Activated CD4-positive, alpha-beta T cell treated with anti-CD3 and anti-CD28 coated beads for 36 hours (primary cell): ENCODE data around the gene EML6. TPM values are rescaled to one million over a fixed set of nuclear protein-coding genes. Genes with fewer than 3 reads are reported as not detected.

ENCODE experiments used
- ATAC-seq: fragments of 200-7000 bp; cut with Tn5 transposase; one replicate; pipeline ENCODE4 v1.10.0; 2021; ENCODE audit warnings: mild to moderate bottlenecking, moderate library complexity
- CTCF ChIA-PET: fragments of 350-600 bp; sonication (Branson Sonifier 250); formaldehyde crosslinking; loops from one replicate; lab custom pipeline; 2021; ENCODE audit warnings: antibody characterized with exemption; lab: Charles Lee
- POLR2A ChIA-PET: fragments of 350-600 bp; sonication (Branson Sonifier 250); formaldehyde crosslinking; loops from one replicate; lab custom pipeline; 2021; ENCODE audit warnings: antibody characterized with exemption, inconsistent platforms; lab: Charles Lee
- DNase-seq: peaks from one replicate; pipeline ENCODE4 v3.0.0-alpha.2; 2020
- H3K27ac Mint-ChIP-seq: one replicate; pipeline ENCODE4 v1.8.0; 2021; ENCODE audit warnings: mixed read lengths
- H3K27me3 Mint-ChIP-seq: one replicate; pipeline ENCODE4 v1.8.0; 2021; ENCODE audit warnings: mixed read lengths
- H3K36me3 Mint-ChIP-seq: one replicate; pipeline ENCODE4 v1.8.0; 2021; ENCODE audit warnings: low read depth, mixed read lengths
- H3K4me1 Mint-ChIP-seq: one replicate; pipeline ENCODE4 v1.8.0; 2021; ENCODE audit warnings: mixed read lengths
- H3K4me3 Mint-ChIP-seq: one replicate; pipeline ENCODE4 v1.8.0; 2021; ENCODE audit warnings: mild to moderate bottlenecking, moderate library complexity, mixed read lengths
- H3K9me3 Mint-ChIP-seq: one replicate; pipeline ENCODE4 v1.8.0; 2021; ENCODE audit warnings: low read depth, mixed read lengths
- intact Hi-C, 2 experiments: fragments of 100-400 bp; cut with DNase I in 1 of 2; cut with micrococcal nuclease in 1 of 2; formaldehyde crosslinking; loops; one replicate each; pipeline versions ENCODE4 v1.14.2 to v1.15.1; 2022 to 2024; cut with DNase I, micrococcal nuclease
- total RNA-seq, 2 experiments: library from RNA; stranded (reverse); gene quantifications; one replicate each; pipeline ENCODE4 v1.2.3, GENCODE V29; 2021

EML6 gene
- under 1 TPM; 0.16 to 0.30 TPM for total RNA-seq

DNA sequence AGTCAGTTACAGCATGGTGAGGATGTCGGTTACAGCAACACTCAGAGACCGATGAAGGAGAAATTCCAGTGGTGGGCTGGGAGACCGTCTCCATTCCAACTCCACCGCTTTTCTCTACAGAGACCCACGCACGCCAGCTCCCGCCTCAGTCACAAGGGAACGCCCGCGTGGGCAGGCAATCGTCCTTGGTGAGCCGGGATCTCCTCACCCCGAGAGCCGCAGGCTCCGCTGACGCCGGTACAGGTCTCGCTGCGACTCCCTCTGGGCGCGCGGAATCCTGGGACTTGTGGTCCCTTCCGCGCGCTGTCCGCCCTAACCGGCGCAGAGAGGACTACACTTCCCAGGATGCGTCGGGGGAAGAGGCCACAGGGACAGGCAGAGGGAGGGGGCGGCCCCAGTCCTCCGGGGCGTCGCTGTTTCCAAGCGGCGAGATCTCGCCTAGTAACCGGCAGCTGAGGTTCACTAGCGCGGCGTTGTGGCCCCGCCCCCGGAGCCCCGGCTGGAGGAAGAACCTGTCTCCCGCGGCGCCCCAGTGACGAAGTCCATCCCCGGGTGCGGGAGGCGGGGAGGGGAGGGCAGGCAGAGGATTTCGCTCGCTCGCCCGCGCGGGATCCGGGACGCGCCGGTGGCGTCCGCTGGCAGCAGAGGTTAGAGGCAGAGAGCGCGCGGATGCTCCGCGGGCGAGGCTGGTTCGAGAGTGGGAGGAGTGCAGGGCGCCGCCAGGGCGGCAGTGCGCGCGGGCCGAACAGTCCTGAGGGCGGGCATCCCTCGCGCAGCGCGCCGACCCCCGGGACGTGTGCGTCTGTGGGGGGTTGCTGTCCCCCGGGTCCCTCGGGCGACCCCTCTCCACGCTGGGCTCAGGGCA lies at the start of gene EML6:
Gene EML6, plus strand, starts transcription at position 532 of the 865 bp plus-strand sequence. CDS start 1,400 bp downstream, outside the sequence.
- intact Hi-C loops: loop anchor here (1.0 to 10.0 kb wide), 20 partner anchors 43 to 959 kb away; partner anchors contain the start of genes CLHC1 (in 2 of the 2), PPP4R3B (in 2 of the 2), RPS27A (in 2 of the 2) and RTN4 (in 2 of the 2)
- Mint-ChIP-seq H3K27ac (peak within 1 kb of the TSS; percentile 65), H3K9me3 (no peaks in the 10 kb centered on the region), H3K36me3 (no peaks in the 10 kb centered on the region), H3K4me3 (peak within 1 kb of the TSS; percentile 80), H3K4me1 (peaks cover 12% of the 10 kb centered on the region), H3K27me3 (peaks cover 44% of the 10 kb centered on the region)
- peak; percentile 99 for DNase-seq
- POLR2A ChIA-PET: interaction anchor here (1.0 to 1.3 kb wide), 2 partner anchors 8 to 327 kb away, joined by 3 read pairs; partner anchors contain the start of gene RTN4
- CTCF ChIA-PET: interaction anchor here (0.6 to 1.9 kb wide), 14 partner anchors 9 to 283 kb away, joined by 3 to 6 read pairs (median 3); no protein-coding TSS in a partner anchor
- ATAC-seq: peak; percentile 99

DNA sequence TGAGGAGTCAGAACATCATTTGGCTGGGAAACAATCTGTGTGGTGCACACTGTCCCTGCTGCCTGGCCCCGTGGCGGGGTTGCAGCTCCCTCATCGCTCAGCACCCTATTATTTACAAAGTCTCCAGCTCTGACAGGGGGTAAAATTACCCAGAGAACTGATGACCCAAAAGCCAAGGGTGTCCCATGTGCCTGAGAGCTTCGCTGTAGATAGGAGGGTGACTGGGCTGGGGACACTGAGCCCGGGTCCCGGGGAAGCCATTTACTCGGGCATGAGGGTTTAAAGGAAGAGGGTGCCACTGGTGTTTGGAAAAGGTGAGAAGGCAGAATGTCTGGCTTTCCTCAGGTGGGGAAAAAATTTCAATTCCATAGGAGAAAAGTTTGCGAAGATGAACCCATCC lies 48.2 kb upstream of the EML6 start:
- no peak for ATAC-seq
- intact Hi-C loops: no loop called here
- H3K36me3 Mint-ChIP-seq: peaks cover 7% of the 10 kb centered on the region
- no peak overlapping the region for H3K27ac Mint-ChIP-seq
- no peaks in the 10 kb centered on the region for H3K9me3 Mint-ChIP-seq
- ChIA-PET CTCF (interaction anchor here (1.0 to 9.7 kb wide), 3 partner anchors 10 to 29 kb away, joined by 3 to 88 read pairs (median 12); no protein-coding TSS in a partner anchor), POLR2A (no interaction called here)
- no peak for DNase-seq
- no peak overlapping the region for H3K4me3 Mint-ChIP-seq
- H3K27me3 Mint-ChIP-seq: peaks cover 45% of the 10 kb centered on the region
- peaks cover 19% of the 10 kb centered on the region for H3K4me1 Mint-ChIP-seq

DNA sequence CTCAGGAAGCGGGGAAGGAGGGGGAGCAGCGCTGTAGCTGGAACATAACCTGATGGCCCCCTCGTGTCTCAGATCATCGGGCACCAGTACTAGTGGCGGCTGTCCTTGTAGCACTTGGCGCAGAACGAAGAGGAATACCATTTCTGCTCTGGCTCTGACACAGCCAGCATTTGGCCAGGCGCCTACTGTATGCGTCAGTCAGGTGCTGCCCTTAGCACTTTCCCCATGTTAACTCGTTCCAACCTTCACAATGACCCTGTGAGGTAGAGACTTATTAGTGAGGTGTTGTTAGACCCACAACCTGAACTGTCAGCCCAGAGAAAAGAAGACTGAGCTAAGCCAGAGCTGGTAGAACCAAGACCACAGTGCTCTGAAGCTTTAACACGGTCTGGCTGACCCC lies 47.7 kb upstream of the EML6 start:
- peaks cover 23% of the 10 kb centered on the region for H3K4me1 Mint-ChIP-seq
- peaks cover 6% of the 10 kb centered on the region for H3K36me3 Mint-ChIP-seq
- CTCF ChIA-PET: interaction anchor here (0.8 to 9.7 kb wide), 5 partner anchors 11 to 152 kb away, joined by 3 to 88 read pairs (median 10); no protein-coding TSS in a partner anchor
- H3K27ac Mint-ChIP-seq: no peak overlapping the region
- intact Hi-C loops: no loop called here
- DNase-seq: no peak
- H3K9me3 Mint-ChIP-seq: no peaks in the 10 kb centered on the region
- ATAC-seq: no peak
- H3K27me3 Mint-ChIP-seq: peaks cover 46% of the 10 kb centered on the region
- POLR2A ChIA-PET: no interaction called here
- H3K4me3 Mint-ChIP-seq: no peak overlapping the region

DNA sequence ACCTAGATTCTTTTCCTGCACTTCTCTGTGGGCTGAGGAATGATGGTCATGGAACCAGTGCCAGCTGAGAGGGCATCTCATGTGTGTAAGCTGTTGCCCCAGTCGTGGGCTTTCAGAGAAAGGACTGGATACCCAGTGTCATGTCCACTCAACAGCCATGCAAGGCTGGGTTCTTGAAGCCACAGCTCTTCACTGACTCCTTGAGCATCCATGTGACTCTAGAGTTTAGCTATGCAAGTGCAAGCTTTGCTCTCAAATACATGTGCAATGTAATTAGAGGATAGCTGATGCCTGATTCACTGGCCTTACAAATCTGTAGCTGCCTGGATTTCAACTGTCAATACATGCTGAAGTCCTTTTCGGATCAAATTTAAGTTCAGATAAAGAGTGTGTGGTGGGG lies 46.8 kb upstream of the EML6 start:
- POLR2A ChIA-PET: no interaction called here
- Mint-ChIP-seq H3K36me3 (no peaks in the 10 kb centered on the region), H3K27me3 (peaks cover 51% of the 10 kb centered on the region), H3K9me3 (no peaks in the 10 kb centered on the region), H3K4me3 (no peak overlapping the region), H3K4me1 (peaks cover 32% of the 10 kb centered on the region), H3K27ac (no peak overlapping the region)
- DNase-seq: no peak
- no peak for ATAC-seq
- CTCF ChIA-PET: interaction anchor here (1.0 to 9.7 kb wide), 5 partner anchors 12 to 153 kb away, joined by 3 to 88 read pairs (median 10); no protein-coding TSS in a partner anchor
- intact Hi-C loops: no loop called here

GRCh38 chr2:54677476-54678265 lies 45.8 kb upstream of the EML6 start:
- DNase-seq (no peak), ATAC-seq (no peak)
- intact Hi-C loops: no loop called here
- CTCF ChIA-PET: interaction anchor here (0.6 to 9.7 kb wide), 8 partner anchors 13 to 154 kb away, joined by 3 to 88 read pairs (median 7); no protein-coding TSS in a partner anchor
- Mint-ChIP-seq H3K36me3 (no peaks in the 10 kb centered on the region), H3K9me3 (no peaks in the 10 kb centered on the region), H3K4me3 (no peak overlapping the region), H3K27ac (no peak overlapping the region), H3K4me1 (peaks cover 35% of the 10 kb centered on the region), H3K27me3 (peaks cover 52% of the 10 kb centered on the region)
- POLR2A ChIA-PET: no interaction called here

DNA sequence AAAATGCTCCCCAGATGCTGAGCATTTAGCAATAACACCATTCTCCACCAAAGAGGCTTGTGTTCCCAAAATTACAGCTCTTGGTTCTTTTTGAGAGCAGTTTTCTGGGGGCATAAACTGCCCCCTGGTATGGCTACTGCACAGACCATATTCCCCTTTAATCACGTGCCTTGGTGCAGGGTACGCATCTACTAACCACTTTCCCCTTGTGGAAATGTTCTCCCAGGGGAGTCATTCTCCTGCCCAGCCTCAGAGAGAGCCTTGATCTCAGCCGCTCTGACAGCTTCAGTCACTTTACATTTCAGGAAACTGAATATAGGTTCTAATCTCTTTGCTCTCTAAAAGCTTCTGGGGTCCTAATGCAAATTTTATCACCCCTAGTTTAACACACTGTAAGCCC lies 44.7 kb upstream of the EML6 start:
- ATAC-seq (no peak), DNase-seq (no peak)
- H3K9me3 Mint-ChIP-seq: no peaks in the 10 kb centered on the region
- intact Hi-C loops: no loop called here
- ChIA-PET CTCF (interaction anchor here (0.7 to 9.7 kb wide), 6 partner anchors 14 to 104 kb away, joined by 3 to 88 read pairs (median 6); no protein-coding TSS in a partner anchor), POLR2A (no interaction called here)
- H3K27ac Mint-ChIP-seq: no peak overlapping the region
- H3K4me3 Mint-ChIP-seq: no peak overlapping the region
- peaks cover 25% of the 10 kb centered on the region for H3K4me1 Mint-ChIP-seq
- no peaks in the 10 kb centered on the region for H3K36me3 Mint-ChIP-seq
- peaks cover 56% of the 10 kb centered on the region for H3K27me3 Mint-ChIP-seq

GRCh38 chr2:54680397-54681041 lies 42.9 kb upstream of the EML6 start:
- CTCF ChIA-PET: interaction anchor here (0.6 to 9.7 kb wide), 11 partner anchors 12 to 159 kb away, joined by 3 to 88 read pairs (median 4); no protein-coding TSS in a partner anchor

GRCh38 chr2:54681416-54681815 lies 42.0 kb upstream of the EML6 start:
- no peak for ATAC-seq
- ChIA-PET CTCF (interaction anchor here (0.6 to 9.7 kb wide), 7 partner anchors 11 to 160 kb away, joined by 3 to 88 read pairs (median 3); no protein-coding TSS in a partner anchor), POLR2A (interaction anchor here (0.6 kb wide), 1 partner anchor 351 kb away, joined by 4 read pairs; no protein-coding TSS in a partner anchor)
- H3K36me3 Mint-ChIP-seq: no peaks in the 10 kb centered on the region
- peak overlapping the region; percentile 24 for H3K27ac Mint-ChIP-seq
- no peaks in the 10 kb centered on the region for H3K9me3 Mint-ChIP-seq
- no peak overlapping the region for H3K4me3 Mint-ChIP-seq
- H3K27me3 Mint-ChIP-seq: peaks cover 53% of the 10 kb centered on the region
- intact Hi-C loops: loop anchor here (2.0 to 5.0 kb wide), 4 partner anchors 19 to 629 kb away; no protein-coding TSS in a partner anchor
- DNase-seq: no peak
- peaks cover 22% of the 10 kb centered on the region for H3K4me1 Mint-ChIP-seq

More at GRCh38 chr2:54680397-54681041, 42.9 kb upstream of the EML6 start:
- Mint-ChIP-seq H3K27me3 (peaks cover 61% of the 10 kb centered on the region), H3K9me3 (no peaks in the 10 kb centered on the region), H3K36me3 (no peaks in the 10 kb centered on the region), H3K4me1 (peaks cover 22% of the 10 kb centered on the region), H3K27ac (peak overlapping the region; percentile 72), H3K4me3 (no peak overlapping the region)
- DNase-seq (peak; percentile 69), ATAC-seq (peak; percentile 95)
- intact Hi-C loops: loop anchor here (1.0 to 5.0 kb wide), 6 partner anchors 20 to 630 kb away; partner anchors contain the start of gene EML6 (in 2 of the 2)
- POLR2A ChIA-PET: interaction anchor here (0.6 to 0.7 kb wide), 2 partner anchors 158 to 352 kb away, joined by 3 to 4 read pairs; no protein-coding TSS in a partner anchor

DNA sequence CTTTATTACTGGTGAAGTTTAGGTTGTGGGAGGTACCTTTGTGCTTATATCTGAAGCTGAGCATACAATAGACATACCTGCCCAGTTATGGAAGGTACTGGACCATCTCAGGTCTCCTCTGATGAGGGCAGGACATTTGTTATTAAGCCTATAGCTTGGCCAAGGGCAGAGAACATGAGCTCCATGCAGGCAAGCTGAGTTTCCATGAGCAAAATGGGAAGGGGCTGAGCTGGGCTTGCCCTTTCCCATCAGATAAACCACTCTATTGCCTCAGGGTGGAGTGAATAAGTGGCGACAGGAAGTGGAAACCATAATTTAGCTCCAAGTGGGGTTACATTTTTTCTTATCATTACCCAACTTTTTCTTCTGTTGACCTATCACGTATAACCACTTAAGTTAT lies 39.9 kb upstream of the EML6 start:
- intact Hi-C loops: loop anchor here in 1 of 2 experiments (5.0 kb wide), 1 partner anchor 111 kb away; no protein-coding TSS in a partner anchor
- DNase-seq (no peak), ATAC-seq (no peak)
- H3K27me3 Mint-ChIP-seq: peaks cover 44% of the 10 kb centered on the region
- H3K4me1 Mint-ChIP-seq: peaks cover 31% of the 10 kb centered on the region
- no peak overlapping the region for H3K27ac Mint-ChIP-seq
- H3K9me3 Mint-ChIP-seq: no peaks in the 10 kb centered on the region
- ChIA-PET CTCF (interaction anchor here (0.6 to 4.2 kb wide), 6 partner anchors 18 to 192 kb away, joined by 3 to 24 read pairs (median 3); no protein-coding TSS in a partner anchor), POLR2A (interaction anchor here (0.6 kb wide), 1 partner anchor 10 kb away, joined by 3 read pairs; no protein-coding TSS in a partner anchor)
- no peak overlapping the region for H3K4me3 Mint-ChIP-seq
- no peaks in the 10 kb centered on the region for H3K36me3 Mint-ChIP-seq

- no peaks in the 10 kb centered on the region for H3K36me3 Mint-ChIP-seq
- DNase-seq: no peak
- ChIA-PET POLR2A (no interaction called here), CTCF (interaction anchor here (0.7 to 4.2 kb wide), 4 partner anchors 10 to 55 kb away, joined by 3 to 24 read pairs (median 3); no protein-coding TSS in a partner anchor)
- H3K9me3 Mint-ChIP-seq: no peaks in the 10 kb centered on the region
- no peak overlapping the region for H3K4me3 Mint-ChIP-seq
- H3K27me3 Mint-ChIP-seq: peaks cover 51% of the 10 kb centered on the region
- no peak for ATAC-seq
- intact Hi-C loops: no loop called here
- peaks cover 26% of the 10 kb centered on the region for H3K4me1 Mint-ChIP-seq
- no peak overlapping the region for H3K27ac Mint-ChIP-seq
Measured at GRCh38 chr2:54685263-54685775, 38.1 kb upstream of the EML6 start.
